ENCODE results near the gene TMOD1. TPM values are rescaled to one million over a fixed set of nuclear protein-coding genes. Genes with fewer than 3 reads are reported as not detected.
"Not testable (repeated sequence)": the region's sequence is repeated elsewhere in the genome, so short reads cannot be mapped to it uniquely, and the experiment has no call there.

Gene TMOD1
- total and polyA plus RNA-seq, 2 donors (not counting 1 experiment from before 2014, with no cell fraction given), result 0.98 to 4.0 TPM

DNA sequence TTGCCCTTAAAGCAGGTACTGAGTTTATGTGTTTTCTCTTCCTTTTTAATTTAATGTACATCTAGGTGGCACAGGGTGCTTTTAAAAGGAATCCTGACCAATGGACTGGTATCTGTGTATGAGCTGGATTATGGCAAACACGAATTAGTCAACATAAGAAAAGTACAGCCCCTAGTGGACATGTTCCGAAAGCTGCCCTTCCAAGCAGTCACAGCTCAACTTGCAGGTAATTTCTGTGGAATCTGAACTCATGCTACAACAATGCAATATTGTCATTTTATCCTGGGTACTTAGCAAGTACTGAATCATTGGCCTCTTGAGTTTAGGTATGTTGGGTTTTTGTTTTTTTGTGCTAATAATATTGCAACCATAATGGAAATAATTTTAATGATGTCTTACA lies 14.4 kb upstream of the TMOD1 start:
- Histone ChIP-seq H2AFZ (ENCODE audit: low read length) (no peak overlapping the region), H3K9me3 (ENCODE audit: control insufficient read depth, insufficient read depth, low read depth, low read length) (no peaks in the 10 kb centered on the region), H3K27me3 (ENCODE audit: control insufficient read depth, insufficient read depth, low read length) (no peaks in the 10 kb centered on the region), H3K9ac (ENCODE audit: insufficient read depth, low read length) (no peak overlapping the region), H3K4me3 (replicated peaks in 1 of 4; ENCODE audit: control extremely low read depth in 1 of 4, insufficient read depth in 1 of 4, low read depth in 3 of 4, low read length in 4 of 4) (no peak overlapping the region), H3K4me1 (ENCODE audit: control insufficient read depth, extremely low read depth, insufficient read depth, low read length) (no peaks in the 10 kb centered on the region), H3K4me2 (ENCODE audit: extremely low read depth, insufficient read depth, low read length) (no peak overlapping the region), H3K79me2 (ENCODE audit: control insufficient read depth, insufficient read depth, low read length) (no peaks in the 10 kb centered on the region), H4K20me1 (ENCODE audit: control insufficient read depth, extremely low read depth, insufficient read depth, low read length) (no peaks in the 10 kb centered on the region), H3K27ac (ENCODE audit: insufficient read depth, low read length) (no peak overlapping the region), H3K36me3 (ENCODE audit: control insufficient read depth, insufficient read depth, low read length) (no peaks in the 10 kb centered on the region)
- TF ChIP-seq, protein P1, sequence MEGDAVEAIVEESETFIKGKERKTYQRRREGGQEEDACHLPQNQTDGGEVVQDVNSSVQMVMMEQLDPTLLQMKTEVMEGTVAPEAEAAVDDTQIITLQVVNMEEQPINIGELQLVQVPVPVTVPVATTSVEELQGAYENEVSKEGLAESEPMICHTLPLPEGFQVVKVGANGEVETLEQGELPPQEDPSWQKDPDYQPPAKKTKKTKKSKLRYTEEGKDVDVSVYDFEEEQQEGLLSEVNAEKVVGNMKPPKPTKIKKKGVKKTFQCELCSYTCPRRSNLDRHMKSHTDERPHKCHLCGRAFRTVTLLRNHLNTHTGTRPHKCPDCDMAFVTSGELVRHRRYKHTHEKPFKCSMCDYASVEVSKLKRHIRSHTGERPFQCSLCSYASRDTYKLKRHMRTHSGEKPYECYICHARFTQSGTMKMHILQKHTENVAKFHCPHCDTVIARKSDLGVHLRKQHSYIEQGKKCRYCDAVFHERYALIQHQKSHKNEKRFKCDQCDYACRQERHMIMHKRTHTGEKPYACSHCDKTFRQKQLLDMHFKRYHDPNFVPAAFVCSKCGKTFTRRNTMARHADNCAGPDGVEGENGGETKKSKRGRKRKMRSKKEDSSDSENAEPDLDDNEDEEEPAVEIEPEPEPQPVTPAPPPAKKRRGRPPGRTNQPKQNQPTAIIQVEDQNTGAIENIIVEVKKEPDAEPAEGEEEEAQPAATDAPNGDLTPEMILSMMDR (conservative IDR thresholded peaks at IDR 0.05 in 1 of 2, IDR thresholded peaks at IDR 0.05 in 1 of 2; ENCODE audit: low read depth in 1 of 2, low read length in 2 of 2), result peak in 1 of 2 donors; percentile 43
- TF ChIP-seq EZH2 (IDR thresholded peaks at IDR 0.05; ENCODE audit: low read length, missing control alignments), result no peak
- peak in 1 of 2 donors; percentile 39 for DNase-seq (ENCODE audit: low read depth in 2 of 2)

DNA sequence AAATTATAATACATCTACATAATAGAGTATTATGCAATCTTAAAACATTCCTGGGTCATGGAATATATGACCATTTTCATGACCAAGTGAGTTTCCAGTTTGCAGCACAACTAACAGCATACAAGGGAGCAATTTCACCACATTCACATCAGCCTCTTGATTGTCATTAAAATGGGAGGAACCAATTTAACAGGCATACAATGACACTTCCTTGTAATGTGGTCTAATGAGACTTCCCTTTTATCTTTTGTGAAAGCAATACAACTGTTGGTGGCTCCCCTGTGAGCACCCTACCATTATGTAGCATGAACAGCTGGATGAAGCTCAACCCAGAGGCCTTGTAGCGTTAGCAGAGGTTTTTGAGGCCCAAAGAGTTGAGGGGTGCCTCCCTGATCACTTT lies 13.6 kb upstream of the TMOD1 start:
- Histone ChIP-seq H2AFZ (ENCODE audit: low read length) (no peak overlapping the region), H3K4me3 (replicated peaks in 1 of 4; ENCODE audit: control extremely low read depth in 1 of 4, insufficient read depth in 1 of 4, low read depth in 3 of 4, low read length in 4 of 4) (no peak overlapping the region), H3K36me3 (ENCODE audit: control insufficient read depth, insufficient read depth, low read length) (no peaks in the 10 kb centered on the region), H3K9me3 (ENCODE audit: control insufficient read depth, insufficient read depth, low read depth, low read length) (no peaks in the 10 kb centered on the region), H3K9ac (ENCODE audit: insufficient read depth, low read length) (no peak overlapping the region), H3K4me2 (ENCODE audit: extremely low read depth, insufficient read depth, low read length) (no peak overlapping the region), H3K27ac (ENCODE audit: insufficient read depth, low read length) (no peak overlapping the region), H3K4me1 (ENCODE audit: control insufficient read depth, extremely low read depth, insufficient read depth, low read length) (no peaks in the 10 kb centered on the region), H4K20me1 (ENCODE audit: control insufficient read depth, extremely low read depth, insufficient read depth, low read length) (no peaks in the 10 kb centered on the region), H3K27me3 (ENCODE audit: control insufficient read depth, insufficient read depth, low read length) (no peaks in the 10 kb centered on the region), H3K79me2 (ENCODE audit: control insufficient read depth, insufficient read depth, low read length) (no peaks in the 10 kb centered on the region)
- TF ChIP-seq, protein P1 (conservative IDR thresholded peaks at IDR 0.05 in 1 of 2, IDR thresholded peaks at IDR 0.05 in 1 of 2; ENCODE audit: low read depth in 1 of 2, low read length in 2 of 2), result no peak
- TF ChIP-seq EZH2 (IDR thresholded peaks at IDR 0.05; ENCODE audit: low read length, missing control alignments), result no peak
- DNase-seq (ENCODE audit: low read depth in 2 of 2), result no peak

DNA sequence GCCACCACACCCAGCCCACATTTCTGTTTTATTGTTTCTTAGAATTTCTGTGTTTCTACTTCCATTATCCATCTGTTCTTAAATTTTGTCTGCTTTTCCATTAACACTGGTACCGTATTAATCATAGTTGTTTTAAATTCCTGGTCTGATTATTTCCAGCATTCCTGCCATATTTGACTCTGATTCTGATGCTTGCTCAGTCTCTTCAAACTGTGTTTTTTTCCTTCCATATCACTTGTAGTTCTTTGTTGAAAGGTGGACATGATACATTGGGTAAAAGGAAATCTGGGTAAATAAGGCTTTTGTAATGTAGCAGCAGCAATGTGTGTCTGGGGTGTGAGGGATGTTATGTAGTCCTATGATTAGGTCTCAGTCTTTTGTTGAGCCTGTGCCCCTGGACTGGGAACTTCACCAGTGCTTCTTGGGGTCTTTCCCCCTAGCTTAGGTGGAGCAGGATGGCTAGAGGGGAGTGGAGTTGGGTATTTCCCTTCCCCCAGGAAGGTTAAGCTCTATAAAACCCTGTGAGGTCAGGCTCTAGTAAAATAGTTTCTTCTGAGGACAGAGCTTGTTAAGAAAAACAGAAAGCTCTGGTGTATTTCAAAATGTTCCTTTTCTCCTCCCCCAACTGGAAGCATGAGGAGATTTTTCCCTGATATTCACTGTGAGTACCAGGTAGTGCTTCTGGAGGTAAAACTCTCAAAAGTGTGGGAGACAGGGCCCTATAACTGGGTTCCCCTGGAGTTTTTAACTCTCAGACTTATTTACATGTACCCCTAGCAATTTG lies 10.1 kb upstream of the TMOD1 start:
- H3K9ac ChIP-seq (ENCODE audit: insufficient read depth, low read length), result no peak overlapping the region
- H3K4me1 ChIP-seq (ENCODE audit: control insufficient read depth, extremely low read depth, insufficient read depth, low read length), result no peaks in the 10 kb centered on the region
- H3K27ac ChIP-seq (ENCODE audit: insufficient read depth, low read length), result no peak overlapping the region
- no peak overlapping the region for H3K4me2 ChIP-seq (ENCODE audit: extremely low read depth, insufficient read depth, low read length)
- TF ChIP-seq EZH2 (IDR thresholded peaks at IDR 0.05; ENCODE audit: low read length, missing control alignments), result no peak
- TF ChIP-seq, protein P1 (conservative IDR thresholded peaks at IDR 0.05 in 1 of 2, IDR thresholded peaks at IDR 0.05 in 1 of 2; ENCODE audit: low read depth in 1 of 2, low read length in 2 of 2), result no peak
- H3K9me3 ChIP-seq (ENCODE audit: control insufficient read depth, insufficient read depth, low read depth, low read length), result no peaks in the 10 kb centered on the region
- no peak overlapping the region for H3K4me3 ChIP-seq (replicated peaks in 1 of 4; ENCODE audit: control extremely low read depth in 1 of 4, insufficient read depth in 1 of 4, low read depth in 3 of 4, low read length in 4 of 4)
- no peaks in the 10 kb centered on the region for H3K79me2 ChIP-seq (ENCODE audit: control insufficient read depth, insufficient read depth, low read length)
- DNase-seq (ENCODE audit: low read depth in 2 of 2), result no peak
- no peak overlapping the region for H2AFZ ChIP-seq (ENCODE audit: low read length)
- no peaks in the 10 kb centered on the region for H3K27me3 ChIP-seq (ENCODE audit: control insufficient read depth, insufficient read depth, low read length)
- H4K20me1 ChIP-seq (ENCODE audit: control insufficient read depth, extremely low read depth, insufficient read depth, low read length), result no peaks in the 10 kb centered on the region
- no peaks in the 10 kb centered on the region for H3K36me3 ChIP-seq (ENCODE audit: control insufficient read depth, insufficient read depth, low read length)

DNA sequence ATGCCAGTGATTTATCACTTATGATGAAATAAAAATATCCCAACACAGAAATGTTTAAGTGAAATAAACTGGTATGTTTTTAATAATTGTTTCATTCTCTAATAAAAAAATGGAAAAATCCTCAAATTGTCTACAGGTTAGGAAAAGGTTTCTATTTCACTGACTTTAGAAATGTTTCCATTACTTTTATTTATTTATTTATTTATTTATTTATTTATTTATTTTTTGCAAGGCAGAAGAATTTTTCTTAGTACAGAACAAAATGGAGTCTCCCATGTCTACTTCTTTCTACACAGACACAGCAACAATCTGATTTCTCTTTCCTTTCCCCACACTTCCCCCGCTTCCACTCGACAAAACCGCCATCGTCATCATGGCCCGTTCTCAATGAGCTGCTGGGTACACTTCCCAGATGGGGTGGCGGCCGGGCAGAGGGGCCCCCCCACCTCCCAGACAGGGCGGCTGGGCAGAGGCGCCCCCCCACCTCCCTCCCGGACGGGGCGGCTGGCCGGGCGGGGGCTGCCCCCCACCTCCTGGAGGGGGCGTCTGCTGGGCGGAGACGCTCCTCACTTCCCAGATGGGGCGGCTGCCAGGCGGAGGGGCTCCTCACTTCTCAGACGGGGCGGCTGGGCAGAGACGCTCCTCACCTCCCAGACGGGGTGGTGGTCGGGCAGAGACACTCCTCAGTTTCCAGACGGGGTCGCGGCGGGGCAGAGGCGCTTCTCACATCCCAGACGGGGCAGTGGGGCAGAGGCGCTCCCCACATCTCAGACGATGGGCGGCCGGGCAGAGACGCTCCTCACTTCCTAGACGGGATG lies 3.7 kb upstream of the TMOD1 start:
- H3K79me2 ChIP-seq (ENCODE audit: control insufficient read depth, insufficient read depth, low read length); H3K4me1 ChIP-seq (ENCODE audit: control insufficient read depth, extremely low read depth, insufficient read depth, low read length); H3K9ac ChIP-seq (ENCODE audit: insufficient read depth, low read length); H3K4me3 ChIP-seq (replicated peaks in 1 of 4; ENCODE audit: control extremely low read depth in 1 of 4, insufficient read depth in 1 of 4, low read depth in 3 of 4, low read length in 4 of 4); DNase-seq (ENCODE audit: low read depth in 2 of 2); H3K36me3 ChIP-seq (ENCODE audit: control insufficient read depth, insufficient read depth, low read length); H3K9me3 ChIP-seq (ENCODE audit: control insufficient read depth, insufficient read depth, low read depth, low read length); H3K27ac ChIP-seq (ENCODE audit: insufficient read depth, low read length); H2AFZ ChIP-seq (ENCODE audit: low read length); H4K20me1 ChIP-seq (ENCODE audit: control insufficient read depth, extremely low read depth, insufficient read depth, low read length); H3K4me2 ChIP-seq (ENCODE audit: extremely low read depth, insufficient read depth, low read length): not testable (repeated sequence)
- H3K27me3 ChIP-seq (ENCODE audit: control insufficient read depth, insufficient read depth, low read length), result peaks cover 16% of the 10 kb centered on the region

Measured in fibroblast of lung (primary cell).